Measurements from ENCODE around the gene PLD4. TPM values are rescaled to one million over a fixed set of nuclear protein-coding genes. Genes with fewer than 3 reads are reported as not detected.

PLD4 gene
- total and polyA plus RNA-seq, 9 of the 15 experiments (the other 6 are each of a cell fraction or from before 2014, with no cell fraction given): 0.18 to 0.24 TPM; not detected in 7

- Histone ChIP-seq H3K4me1 (replicated peaks in 1 of 2; ENCODE audit: control insufficient read depth in 2 of 2, insufficient read depth in 2 of 2, low read length in 2 of 2) (peaks cover 0 to 42% of the 10 kb centered on the region in 2 experiments; a peak in 3 of 5 replicates), H2AFZ (ENCODE audit: low read depth, low read length) (no peak overlapping the region), H3K9me3 (replicated peaks; ENCODE audit: control insufficient read depth, insufficient read depth, low read depth, low read length) (no peaks in the 10 kb centered on the region), H4K20me1 (replicated peaks; ENCODE audit: control insufficient read depth, insufficient read depth, low read length) (peaks cover 6% of the 10 kb centered on the region; the same call in 1 of the 2 replicates), H3K4me3 (no peak overlapping the region), H3K36me3 (ENCODE audit: control insufficient read depth, insufficient read depth, low read length) (no peaks in the 10 kb centered on the region), H3K27me3 (ENCODE audit: control insufficient read depth in 2 of 2, insufficient read depth in 2 of 2, low read length in 2 of 2) (peaks cover 5 to 40% of the 10 kb centered on the region in 2 experiments; a peak in 3 of 5 replicates), H3K9me1 (ENCODE audit: control insufficient read depth, insufficient read depth, low read length) (no peaks in the 10 kb centered on the region), H3K4me2 (ENCODE audit: insufficient read depth, low read length) (no peak overlapping the region), H3K79me2 (ENCODE audit: control insufficient read depth, insufficient read depth, low read length) (no peaks in the 10 kb centered on the region), H3K27ac (ENCODE audit: extremely low read depth, low read depth, low read length) (no peak overlapping the region), H3K9ac (ENCODE audit: insufficient read depth in 1 of 2, low read depth in 2 of 2, low read length in 2 of 2) (no peak overlapping the region; a peak in 1 of 4 replicates)
- ChIA-PET CTCF (ENCODE audit: low intra/inter-chr PET ratio) (no interaction called here), POLR2A (interaction anchor here (0.6 kb wide), 1 partner anchor 101 kb away, joined by 4 read pairs; no protein-coding TSS in a partner anchor)
- intact Hi-C loops (cut with micrococcal nuclease): no loop called here
- 14% methylated on average over 1 of the region's 8 CpGs for WGBS (ENCODE audit: insufficient coverage, low coverage, missing lambda C conversion rate)
- FAIRE-seq (no peak), ATAC-seq (no peak), DNase-seq (ENCODE audit: extremely low read depth in 1 of 4, low spot score in 3 of 4) (no peak)
- in situ Hi-C loops (cut with MboI): no loop called here
- no TSS peak for BruUV-seq (replicated peaks)
- no peak for TF ChIP-seq ZNF644 (tag; IDR thresholded peaks at IDR 0.05; ENCODE audit: low read depth)
- TF ChIP-seq HDAC1 (IDR thresholded peaks at IDR 0.05): no peak
- TF ChIP-seq SMAD4 (CRISPR knock-in tag; conservative IDR thresholded peaks at IDR 0.05): no peak
- no peak for TF ChIP-seq RBBP5 (IDR thresholded peaks at IDR 0.05; ENCODE audit: borderline replicate concordance, insufficient read depth, low read length, poor library complexity, severe bottlenecking)
- TF ChIP-seq BHLHE40 (IDR thresholded peaks at IDR 0.05; ENCODE audit: low read length): no peak
- no peak for TF ChIP-seq ILF3 (IDR thresholded peaks at IDR 0.05; ENCODE audit: borderline replicate concordance)
- no peak for TF ChIP-seq KAT8 (IDR thresholded peaks at IDR 0.05; ENCODE audit: low read depth)
- TF ChIP-seq L3MBTL2 (IDR thresholded peaks at IDR 0.05): no peak
- no peak for TF ChIP-seq ELF1 (tag; IDR thresholded peaks at IDR 0.05)
- no peak for TF ChIP-seq ZBTB40 (IDR thresholded peaks at IDR 0.05)
- no peak for TF ChIP-seq ZBTB40 (CRISPR knock-in tag; IDR thresholded peaks at IDR 0.05)
- TF ChIP-seq SETDB1 (IDR thresholded peaks at IDR 0.05; ENCODE audit: low read length): no peak
Measured at GRCh38 chr14:104966981-104967385, 42.3 kb downstream of the PLD4 start.
